AG08395 (cell line): ENCODE results near the gene LRRC70.
"Not testable (repeated sequence)": the region's sequence is repeated elsewhere in the genome, so short reads cannot be mapped to it uniquely, and the experiment has no call there.

Source experiments
- DNase-seq: peaks from one replicate; pipeline ENCODE4 v3.0.0; 2012; ENCODE audit warnings: mixed read lengths, low spot score

LRRC70 gene, protein sequence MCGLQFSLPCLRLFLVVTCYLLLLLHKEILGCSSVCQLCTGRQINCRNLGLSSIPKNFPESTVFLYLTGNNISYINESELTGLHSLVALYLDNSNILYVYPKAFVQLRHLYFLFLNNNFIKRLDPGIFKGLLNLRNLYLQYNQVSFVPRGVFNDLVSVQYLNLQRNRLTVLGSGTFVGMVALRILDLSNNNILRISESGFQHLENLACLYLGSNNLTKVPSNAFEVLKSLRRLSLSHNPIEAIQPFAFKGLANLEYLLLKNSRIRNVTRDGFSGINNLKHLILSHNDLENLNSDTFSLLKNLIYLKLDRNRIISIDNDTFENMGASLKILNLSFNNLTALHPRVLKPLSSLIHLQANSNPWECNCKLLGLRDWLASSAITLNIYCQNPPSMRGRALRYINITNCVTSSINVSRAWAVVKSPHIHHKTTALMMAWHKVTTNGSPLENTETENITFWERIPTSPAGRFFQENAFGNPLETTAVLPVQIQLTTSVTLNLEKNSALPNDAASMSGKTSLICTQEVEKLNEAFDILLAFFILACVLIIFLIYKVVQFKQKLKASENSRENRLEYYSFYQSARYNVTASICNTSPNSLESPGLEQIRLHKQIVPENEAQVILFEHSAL

DNA sequence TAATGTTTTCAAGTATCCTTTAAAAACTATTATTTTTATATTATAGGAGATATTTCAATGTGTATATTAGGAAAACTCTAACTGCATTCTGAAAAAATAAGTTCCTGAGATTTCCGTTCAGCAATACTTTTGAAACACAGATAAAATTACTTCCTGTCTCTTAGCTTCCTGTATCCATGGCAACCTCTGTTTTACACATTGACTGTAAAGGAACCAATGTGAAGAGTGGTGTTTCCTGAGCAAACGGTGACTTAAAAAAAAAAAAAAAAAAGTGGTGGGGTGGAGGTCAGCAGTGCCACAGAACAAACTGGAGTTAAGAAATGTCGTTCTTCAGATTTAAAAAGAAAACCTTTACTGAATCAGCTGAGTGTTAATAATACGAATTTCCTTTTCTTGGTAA, at the start of gene LRRC70:
Gene LRRC70 (plus strand): TSS at position 280 of the 400 bp plus-strand sequence. CDS start 620 bp downstream, outside the sequence.
- no peak for DNase-seq

DNA sequence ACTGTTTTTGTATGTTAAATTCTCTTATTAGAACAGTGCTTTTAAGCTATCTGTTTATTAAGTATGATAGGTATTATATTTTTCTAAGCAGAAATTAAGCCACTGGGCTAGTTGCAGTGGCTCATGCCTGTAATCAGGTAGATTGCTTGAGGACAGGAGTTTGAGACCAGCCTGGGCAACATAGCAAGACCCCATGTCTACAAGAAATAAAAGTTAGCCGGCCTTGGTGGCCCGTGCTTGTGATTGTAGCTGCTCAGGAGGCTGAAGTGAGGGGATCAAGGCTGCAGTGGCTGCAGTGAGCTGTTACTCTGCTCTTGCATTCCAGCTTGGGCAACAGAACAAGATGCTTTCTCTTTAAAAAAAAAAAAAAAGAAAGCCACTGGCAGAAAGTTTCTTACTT, 45.0 kb upstream of the LRRC70 start:
- DNase-seq: no peak

DNA sequence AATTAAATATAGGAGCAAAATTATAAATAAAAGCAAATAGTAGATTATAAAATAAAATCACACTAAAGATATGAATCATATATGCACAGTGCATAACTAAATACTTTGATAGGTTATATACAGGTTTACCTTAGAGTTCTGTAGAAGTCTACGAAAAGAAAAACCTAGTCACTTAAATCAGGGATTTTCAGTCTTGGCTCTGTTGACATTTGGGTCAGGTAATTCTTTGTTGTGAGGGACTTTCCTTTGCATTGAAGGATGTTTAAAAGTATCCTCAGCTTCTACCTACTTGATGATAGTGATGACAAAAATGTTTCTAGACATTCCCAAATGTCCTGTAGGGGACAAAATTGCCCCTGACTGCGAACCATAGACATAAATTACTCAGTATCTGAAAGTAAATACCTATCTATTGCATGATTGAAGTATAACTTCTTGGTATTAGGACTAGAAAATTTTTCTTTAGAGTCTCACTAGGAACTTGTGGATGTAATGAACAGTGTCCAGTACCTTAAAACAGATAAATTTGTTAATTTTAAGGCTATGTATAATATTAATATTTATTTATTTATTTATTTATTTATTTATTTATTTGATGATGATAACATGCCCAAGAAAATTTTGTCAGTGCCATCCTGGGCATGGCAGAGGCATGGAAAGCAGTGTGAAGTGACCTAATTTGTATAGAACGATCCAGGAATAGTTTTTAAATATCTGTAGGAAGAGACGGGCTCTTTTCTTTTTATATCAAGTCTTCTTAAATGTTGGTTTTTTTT, 44.0 kb upstream of the LRRC70 start:
- no peak for DNase-seq

DNA sequence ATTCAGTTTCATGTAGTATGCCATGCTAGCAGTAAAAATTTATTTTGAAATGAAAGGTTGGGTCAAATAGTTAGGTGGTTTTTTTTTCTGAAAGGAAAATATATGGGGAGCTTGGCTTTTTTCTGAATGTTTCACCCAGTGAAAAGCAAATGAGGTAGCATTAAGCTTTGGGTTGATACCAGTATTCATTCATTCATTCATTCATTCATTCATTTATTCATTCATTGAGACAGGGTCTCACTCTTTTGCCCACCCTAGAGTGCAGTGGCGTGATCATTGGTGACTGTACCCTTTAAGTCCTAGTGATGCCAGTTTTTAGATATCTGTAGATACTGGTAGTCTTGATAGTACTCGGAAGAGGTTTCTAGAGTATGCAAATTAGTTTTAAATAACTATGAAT, 42.4 kb upstream of the LRRC70 start:
- DNase-seq: no peak

DNA sequence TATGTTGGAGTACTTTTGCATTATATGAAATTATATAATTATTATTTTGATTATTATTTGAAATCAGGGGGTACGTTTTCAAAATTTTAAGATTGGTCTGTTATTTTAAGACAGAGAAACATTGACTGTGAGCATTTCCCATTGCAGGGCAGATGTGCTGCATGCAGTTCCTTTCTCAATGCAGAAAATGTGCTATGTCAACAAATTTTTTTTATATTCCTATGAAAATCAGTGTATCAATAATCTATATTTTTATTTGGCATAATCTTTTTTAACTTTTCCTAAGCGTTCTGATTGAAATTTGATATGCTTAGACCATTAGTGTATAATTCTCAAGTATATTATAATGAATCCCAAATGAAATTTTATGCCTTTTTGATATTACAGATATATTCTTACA, 41.8 kb upstream of the LRRC70 start:
- DNase-seq: no peak

DNA sequence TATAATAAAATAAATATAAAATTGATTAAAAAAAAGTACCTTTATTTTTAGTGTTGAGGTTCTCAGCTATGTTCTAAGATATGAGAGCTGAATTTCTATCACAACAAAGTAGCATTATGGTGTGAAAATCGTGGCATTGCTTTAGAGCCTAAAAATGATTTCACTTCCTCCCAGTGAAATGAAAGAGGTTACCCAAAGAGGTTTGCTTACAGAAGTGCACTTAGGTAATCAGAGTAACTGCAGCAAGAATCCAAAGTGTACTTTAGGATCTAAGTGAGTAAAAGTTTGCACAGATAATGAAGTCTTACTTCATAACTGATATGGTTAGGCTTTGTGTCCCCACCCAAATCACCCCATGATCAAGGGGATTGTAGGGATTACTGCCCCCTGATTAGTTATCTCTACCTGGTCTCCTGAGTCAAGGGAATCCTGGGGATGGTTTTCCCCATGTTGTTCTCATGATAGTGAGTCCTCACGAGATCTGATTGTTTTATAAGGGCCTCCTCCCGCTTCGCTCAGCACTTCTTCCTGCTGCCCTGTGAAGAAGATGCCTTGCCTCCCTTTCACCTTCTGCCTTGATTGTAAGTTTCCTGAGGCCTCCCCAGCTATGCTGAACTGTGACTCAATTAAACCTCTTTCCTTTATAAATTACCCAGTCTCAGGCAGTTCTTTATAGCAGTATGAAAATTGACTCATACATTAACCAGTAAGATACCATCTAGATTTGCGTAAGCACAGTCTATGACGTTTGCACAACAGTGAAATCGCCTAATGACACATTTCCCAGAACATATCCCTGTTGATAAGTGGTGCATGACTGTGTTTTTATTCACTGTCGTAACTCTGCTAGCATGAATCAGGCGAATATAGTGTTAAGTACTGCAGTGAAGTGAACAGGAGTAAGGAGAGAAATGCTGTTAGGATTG, 40.3 kb upstream of the LRRC70 start:
- no peak for DNase-seq

DNA sequence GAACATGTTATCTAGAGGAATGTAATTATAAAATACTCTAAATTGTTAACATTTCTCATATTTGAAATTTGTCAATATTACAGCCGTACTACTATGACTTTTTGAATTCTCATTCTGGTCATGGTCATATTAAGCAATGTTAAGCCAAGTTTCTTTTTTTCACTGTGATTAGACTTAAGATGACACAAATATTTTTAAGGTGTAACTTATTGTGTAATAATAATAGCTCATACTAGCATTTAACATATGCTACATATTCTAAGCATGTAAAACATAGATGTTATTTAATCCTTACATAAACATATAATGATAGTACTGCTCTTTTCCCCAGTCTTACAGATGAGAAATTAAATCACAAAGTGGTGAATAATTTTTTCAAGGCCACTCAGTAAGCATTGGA, 35.9 kb upstream of the LRRC70 start:
- DNase-seq: no peak

DNA sequence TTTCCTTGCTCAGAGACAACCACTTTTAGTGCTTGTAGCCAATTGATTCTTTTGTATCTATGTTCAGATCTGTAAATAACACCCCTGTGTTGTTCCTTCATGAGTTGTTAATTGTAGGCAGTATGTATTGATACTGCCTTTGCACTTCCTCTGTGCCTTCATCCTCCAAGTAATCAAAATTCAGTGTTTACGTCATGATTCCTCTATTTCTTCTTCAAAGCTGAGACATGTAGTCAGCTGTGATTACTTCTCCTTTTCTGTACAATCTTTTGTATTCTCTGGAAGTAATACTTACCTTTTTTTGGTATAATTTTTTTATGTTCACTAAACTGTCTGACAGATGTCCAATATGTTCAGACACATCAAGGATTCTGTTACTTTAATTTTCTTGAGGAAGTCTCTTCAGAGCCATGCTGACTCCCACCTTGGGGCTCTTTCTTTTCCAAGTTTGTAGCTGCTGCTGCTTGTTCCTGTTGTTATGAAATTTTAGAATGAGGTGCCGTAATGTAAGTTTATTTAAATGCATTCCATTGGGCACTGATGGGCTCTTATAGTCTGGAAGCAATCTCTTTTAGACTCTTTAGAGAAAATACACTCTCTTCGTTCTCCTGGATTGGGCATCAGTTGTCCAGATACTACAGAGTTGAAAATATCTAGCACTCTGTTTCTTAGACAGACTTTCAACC, 30.5 kb upstream of the LRRC70 start:
- no peak for DNase-seq

DNA sequence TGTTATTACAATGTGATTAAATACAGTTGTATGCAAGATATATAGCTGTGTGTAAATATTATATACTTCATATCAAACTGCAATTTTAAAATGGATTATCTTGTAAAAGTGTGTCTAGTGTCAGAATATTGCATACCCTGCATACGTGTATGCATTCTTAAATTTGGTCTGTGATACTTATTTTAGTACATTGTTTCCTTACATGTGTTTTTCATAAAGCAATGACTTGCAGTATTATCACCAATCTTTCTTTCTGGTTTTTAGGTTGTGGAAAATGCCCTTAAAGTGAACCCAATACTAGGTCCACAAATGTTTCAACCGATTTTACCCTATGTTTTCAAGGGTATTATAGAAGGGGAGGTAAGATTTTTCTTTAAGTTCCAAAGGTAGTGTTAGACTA, 28.5 kb upstream of the LRRC70 start:
- no peak for DNase-seq

DNA sequence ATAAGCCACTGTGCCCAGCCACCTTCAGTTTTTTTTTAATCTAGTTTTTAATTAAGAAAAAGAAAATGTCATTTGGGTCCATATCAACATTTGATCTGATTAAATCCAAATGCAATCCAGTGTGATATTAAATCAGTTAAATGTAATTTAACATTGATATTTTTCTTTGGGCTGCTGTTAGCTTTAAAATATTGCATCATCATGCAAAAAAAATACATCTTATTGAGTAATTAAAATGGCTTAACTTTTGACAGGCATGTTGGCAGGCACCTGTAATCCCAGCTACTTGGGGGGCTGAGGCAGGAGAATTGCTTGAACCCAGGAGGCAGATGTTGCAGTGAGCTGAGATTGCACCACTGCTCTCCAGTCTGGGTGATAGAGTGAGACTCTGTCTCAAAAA, 22.7 kb upstream of the LRRC70 start:
- no peak for DNase-seq

DNA sequence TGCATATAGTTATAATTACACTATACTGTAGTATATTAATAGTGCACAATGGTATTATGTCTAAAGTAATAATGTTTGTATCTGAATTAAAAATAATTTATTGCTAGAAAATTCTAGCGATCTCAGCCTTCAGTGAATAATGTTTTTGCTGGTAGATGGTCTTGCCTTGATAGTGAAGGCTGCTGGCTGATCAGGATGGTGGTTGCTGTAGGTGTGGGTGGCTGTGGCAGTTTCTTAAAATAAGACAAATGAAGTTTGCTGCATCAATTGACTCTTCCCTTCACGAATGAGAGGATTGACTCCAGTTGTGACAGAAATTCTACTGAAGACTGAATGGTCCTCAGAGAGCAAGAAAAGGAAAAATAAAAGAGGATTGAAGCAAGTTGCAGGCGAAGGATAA, 19.7 kb upstream of the LRRC70 start:
- DNase-seq: no peak

DNA sequence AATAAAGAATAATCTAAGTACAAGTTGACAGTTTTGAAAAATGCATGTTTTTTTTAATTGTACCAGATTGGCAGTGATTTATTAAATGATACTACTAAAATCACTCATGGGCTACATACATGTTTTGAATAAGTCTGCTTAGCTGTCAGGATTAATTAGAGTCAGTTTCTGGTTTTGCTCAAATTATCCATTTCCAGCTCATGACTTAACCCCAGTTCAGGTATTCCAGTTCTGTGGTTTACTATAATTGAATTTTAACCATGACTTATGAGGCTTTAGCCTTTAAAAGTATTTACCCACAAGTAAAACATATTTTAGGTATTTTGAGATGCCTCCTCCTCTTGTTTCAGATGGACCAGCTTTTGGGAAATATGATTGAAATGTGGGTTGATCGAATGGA, 17.8 kb upstream of the LRRC70 start:
- no peak for DNase-seq

DNA sequence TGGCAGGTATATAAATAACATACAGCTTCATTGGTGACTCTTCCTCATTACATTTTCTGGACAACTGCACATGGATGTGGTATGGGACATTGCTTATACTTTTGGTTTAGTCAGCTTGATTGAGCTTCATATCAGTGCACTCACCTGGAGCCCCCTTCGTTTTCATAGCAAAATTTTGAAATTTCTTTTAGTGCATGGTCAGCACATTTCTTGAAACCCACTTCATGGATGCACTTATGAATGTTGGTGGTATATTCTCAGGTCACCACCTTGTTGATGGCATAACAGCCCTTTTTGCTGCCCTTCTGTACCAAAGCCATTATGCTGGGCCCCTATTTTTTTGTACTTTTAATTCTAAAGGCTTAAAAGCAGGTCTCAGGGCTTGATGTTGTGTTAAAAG, 16.7 kb upstream of the LRRC70 start:
- no peak for DNase-seq

DNA sequence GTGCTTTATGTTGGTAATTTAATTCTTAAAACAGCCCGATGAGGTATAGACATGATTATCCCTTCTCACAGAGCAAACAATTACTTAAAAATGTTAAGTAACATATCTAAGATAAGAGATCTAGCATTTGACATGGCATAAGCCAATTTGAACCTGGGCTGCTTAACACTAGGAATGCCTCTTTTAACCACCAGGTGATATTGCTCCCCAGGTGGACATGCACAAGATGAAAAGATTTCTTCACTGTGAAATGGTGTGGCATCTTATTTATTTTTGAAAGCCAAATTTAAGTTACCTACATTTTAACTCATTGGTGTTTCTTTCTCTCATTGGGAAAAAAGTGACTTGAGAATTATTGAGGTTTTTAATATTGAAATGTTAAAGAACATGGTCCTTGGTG, 15.8 kb upstream of the LRRC70 start:
- no peak for DNase-seq

DNA sequence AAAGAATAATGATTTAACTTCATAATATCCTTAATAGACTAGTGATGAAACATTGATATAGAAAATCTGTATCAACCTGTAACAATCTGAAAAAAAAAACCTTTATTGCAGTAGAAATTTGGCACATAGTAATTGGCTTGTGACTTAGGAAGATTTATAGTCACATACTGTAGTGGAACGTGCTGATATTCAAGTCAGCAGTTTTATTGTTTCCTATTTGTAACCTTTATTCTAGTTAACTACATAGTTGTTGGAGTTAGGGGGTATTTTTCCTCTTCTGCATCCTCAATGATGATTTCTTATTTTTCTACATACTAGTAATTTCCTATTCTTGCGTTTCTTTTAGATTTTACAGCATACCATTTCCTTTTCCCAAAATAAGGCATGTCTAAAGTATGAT, 14.5 kb upstream of the LRRC70 start:
- DNase-seq: no peak

DNA sequence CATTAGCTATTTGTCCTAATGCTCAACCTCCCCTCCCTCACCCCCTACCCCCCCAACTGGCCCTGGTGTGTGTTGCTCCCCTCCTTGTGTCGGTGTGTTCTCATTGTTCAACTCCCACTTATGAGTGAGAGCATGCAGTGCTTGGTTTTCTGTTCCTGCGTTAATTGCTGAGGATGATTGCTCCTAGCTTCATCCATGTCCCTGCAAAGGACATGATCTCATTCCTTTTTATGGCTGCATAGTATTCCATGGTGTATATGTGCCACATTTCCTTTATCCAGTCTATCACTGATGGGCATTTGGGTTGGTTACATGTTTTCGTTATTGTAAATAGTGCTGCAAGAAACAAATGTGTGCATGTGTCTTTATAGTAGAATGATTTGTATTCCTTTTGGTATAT, 12.9 kb upstream of the LRRC70 start:
- DNase-seq: not testable (repeated sequence)

DNA sequence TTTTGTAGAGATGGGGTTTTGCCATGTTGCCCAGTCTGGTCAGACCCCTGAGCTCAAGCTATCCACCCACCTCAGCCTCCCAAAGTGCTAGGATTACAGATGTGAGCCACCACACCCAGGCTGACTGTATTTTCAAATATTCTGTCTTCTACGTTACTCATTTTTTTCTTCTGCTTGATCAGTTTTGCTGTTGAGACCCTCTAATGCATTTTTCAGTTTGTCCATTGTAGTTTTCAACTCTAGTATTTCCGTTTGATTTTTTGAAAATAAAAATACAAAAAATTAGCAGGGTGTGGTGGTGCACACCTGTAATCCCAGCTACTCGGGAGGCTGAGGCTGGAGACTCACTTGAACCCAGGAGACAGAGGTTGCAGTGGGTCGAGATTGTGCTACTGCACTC, 10.5 kb upstream of the LRRC70 start:
- no peak for DNase-seq

DNA sequence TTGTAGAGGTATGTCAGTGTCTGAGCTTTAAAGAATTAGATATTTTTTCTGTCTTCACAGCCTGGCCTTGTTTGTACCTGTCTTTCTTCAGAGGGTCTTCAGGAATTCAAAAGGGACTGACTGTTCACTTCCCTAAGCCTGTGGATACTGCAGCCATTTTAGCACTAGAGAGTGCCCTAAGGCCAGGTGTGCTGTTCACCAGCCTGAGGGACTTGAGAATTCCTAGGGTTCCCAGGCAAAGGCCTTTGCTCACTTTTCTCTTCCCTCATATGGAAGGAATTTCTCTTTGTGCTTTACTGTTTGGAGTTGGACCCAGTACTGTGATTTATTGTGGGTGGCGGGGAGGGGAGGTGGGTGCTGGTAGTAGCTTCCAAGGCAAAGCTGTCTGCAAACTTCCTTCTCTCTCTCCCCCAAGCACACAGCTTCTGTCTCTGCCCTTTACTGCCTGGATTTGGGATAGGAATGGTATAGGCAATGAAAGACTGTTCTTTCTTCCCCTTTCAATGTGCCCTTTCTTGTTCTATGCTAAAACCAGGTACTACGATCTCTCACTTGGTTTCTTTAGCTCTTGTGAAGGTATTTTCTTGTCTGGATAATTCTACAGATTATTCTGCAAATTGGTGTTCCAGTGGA, 9.7 kb upstream of the LRRC70 start:
- no peak for DNase-seq

DNA sequence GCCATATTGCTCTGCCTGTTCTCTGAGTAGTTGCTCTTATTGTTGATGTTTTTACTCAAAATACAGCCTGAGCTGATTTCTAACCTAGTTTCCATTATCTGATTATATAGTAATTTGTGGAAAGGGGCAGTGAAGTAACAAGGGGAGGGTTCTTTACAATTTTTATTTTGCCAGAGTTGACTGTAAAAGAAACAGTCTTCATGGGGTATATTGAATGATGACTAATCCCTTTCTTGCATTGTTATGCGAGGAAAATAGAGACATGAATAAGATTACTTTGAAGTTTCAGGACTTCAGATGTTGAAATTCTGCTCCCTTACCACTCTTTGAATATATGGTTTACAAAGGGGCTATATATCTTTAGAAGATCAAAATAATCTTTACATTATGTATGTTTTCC, 9.1 kb upstream of the LRRC70 start:
- DNase-seq: no peak

DNA sequence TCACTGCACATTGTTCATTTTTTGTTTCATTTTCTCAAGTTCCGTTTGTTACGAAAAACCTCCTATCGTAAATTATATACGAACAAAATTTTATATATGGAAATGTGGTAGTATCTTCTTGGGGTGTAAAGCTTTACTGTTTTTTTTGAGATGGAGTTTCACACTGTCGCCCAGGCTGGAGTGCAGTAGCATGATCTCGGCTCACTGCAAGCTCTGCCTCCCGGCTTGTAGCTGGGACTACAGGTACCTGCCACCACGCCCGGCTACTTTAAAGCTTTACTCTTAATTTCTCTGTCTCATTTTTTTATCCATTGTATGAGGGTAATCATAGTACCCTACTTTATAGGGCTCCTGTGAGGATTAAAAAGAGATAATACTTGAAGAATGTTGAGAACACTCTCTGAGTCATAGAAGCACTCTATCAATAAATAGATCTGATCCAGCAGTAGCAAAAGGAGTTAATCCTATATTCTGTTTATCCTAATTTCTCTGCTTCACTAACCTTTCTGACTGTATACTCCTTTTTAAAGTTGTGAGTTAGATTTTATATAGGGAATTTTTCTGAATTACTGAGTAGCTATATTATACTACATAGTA, 5.6 kb upstream of the LRRC70 start:
- no peak for DNase-seq

DNA sequence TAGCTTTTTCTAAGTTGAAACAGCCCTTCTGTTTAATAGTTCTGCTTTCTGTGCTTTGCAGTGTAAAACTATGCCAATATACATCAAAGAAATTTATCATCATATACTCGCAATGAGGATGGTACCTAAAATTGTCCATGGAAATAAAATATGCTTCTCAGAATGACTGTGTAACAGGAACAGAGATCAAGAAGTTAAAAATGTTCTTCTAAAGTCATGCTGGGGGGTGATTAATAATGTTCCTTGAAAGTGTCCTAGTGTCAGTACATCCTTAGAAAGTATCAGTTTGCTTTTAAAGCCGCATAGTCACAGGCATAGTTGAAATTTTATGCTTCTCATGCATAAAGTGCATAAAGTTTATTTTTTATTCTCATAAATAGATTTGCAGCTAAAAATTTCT, 4.0 kb upstream of the LRRC70 start:
- no peak for DNase-seq
